DOHH2 (cell line): Measurements from ENCODE around the gene MYO1C.

Source experiments
- H3F3A ChIP-seq: fragments of 200-600 bp; sonication (generic), shearing (Covaris generic); 2 replicates; pipeline ENCODE4 v1.6.0; 2016; ENCODE audit warnings: antibody characterized with exemption, mild to moderate bottlenecking; ENCODE audit not compliant: control insufficient read depth, insufficient read depth
- H3K27ac ChIP-seq: fragments of 200-600 bp; sonication (generic); 2 replicates; pipeline ENCODE4 v1.5.1; 2014; ENCODE audit warnings: low read depth, mild to moderate bottlenecking, low read length, moderate library complexity
- H3K27me3 ChIP-seq: fragments of 200-600 bp; sonication (generic); 2 replicates; pipeline ENCODE4 v1.6.1; 2014; ENCODE audit warnings: mild to moderate bottlenecking, low read length, mixed read lengths; ENCODE audit not compliant: control insufficient read depth
- H3K36me3 ChIP-seq: fragments of 200-600 bp; sonication (generic); 2 replicates; pipeline ENCODE4 v1.6.1; 2014; ENCODE audit warnings: mild to moderate bottlenecking, low read length, moderate library complexity, mixed read lengths; ENCODE audit not compliant: control insufficient read depth
- H3K4me1 ChIP-seq: fragments of 200-600 bp; sonication (generic); 2 replicates; pipeline ENCODE4 v1.6.1; 2014; ENCODE audit warnings: mild to moderate bottlenecking, low read length, mixed read lengths; ENCODE audit not compliant: control insufficient read depth
- H3K4me2 ChIP-seq: fragments of 200-600 bp; sonication (generic); 2 replicates; pipeline ENCODE4 v1.6.0; 2014; ENCODE audit warnings: mild to moderate bottlenecking, low read length, moderate library complexity
- H3K4me3 ChIP-seq: fragments of 200-600 bp; sonication (generic); 2 replicates; pipeline ENCODE4 v1.5.1; 2014; ENCODE audit warnings: mild to moderate bottlenecking, low read length, mixed read lengths
- H3K79me2 ChIP-seq: fragments of 200-600 bp; sonication (generic); 2 replicates; pipeline ENCODE4 v1.6.1; 2014; ENCODE audit warnings: mild to moderate bottlenecking, low read length, mixed read lengths; ENCODE audit not compliant: control insufficient read depth
- H3K9me2 ChIP-seq: fragments of 200-600 bp; sonication (generic); replicated peaks from 2 replicates; pipeline ENCODE4 v1.6.1; 2014; ENCODE audit warnings: mild to moderate bottlenecking, low read length, mixed read lengths; ENCODE audit not compliant: control insufficient read depth
- H3K9me3 ChIP-seq: fragments of 200-600 bp; sonication (generic); 2 replicates; pipeline ENCODE4 v1.6.1; 2014; ENCODE audit warnings: antibody characterized with exemption, low read length, mixed read lengths; ENCODE audit not compliant: control insufficient read depth, insufficient read depth
- H4K20me1 ChIP-seq: fragments of 200-600 bp; sonication (generic); 2 replicates; pipeline ENCODE4 v1.6.0; 2014; ENCODE audit warnings: low read depth, mild to moderate bottlenecking, antibody characterized with exemption, low read length, moderate library complexity; ENCODE audit not compliant: control insufficient read depth, insufficient read depth
- CTCF ChIP-seq: fragments of 200-600 bp; sonication (generic); IDR thresholded peaks from one replicate; pipeline ENCODE4 v1.5.1; 2014; ENCODE audit warnings: antibody characterized with exemption, mild to moderate bottlenecking, low read depth, low read length; ENCODE audit not compliant: poor library complexity, severe bottlenecking
- EZH2phosphoT487 ChIP-seq: fragments of 200-600 bp; sonication (generic); IDR thresholded peaks from 2 replicates; pipeline ENCODE4 v1.6.1; 2017; ENCODE audit warnings: borderline replicate concordance, mild to moderate bottlenecking, antibody characterized with exemption, low read length, moderate library complexity, mixed read lengths

Gene MYO1C

GRCh38 chr17:1442187-1442586 lies 50.3 kb downstream of the MYO1C start:
- H3K36me3 ChIP-seq = peaks cover 26% of the 10 kb centered on the region
- H3K9me2 ChIP-seq = no peaks in the 10 kb centered on the region
- peaks cover 92% of the 10 kb centered on the region for H3K79me2 ChIP-seq

GRCh38 chr17:1440921-1441320 lies 51.6 kb downstream of the MYO1C start:
- H3K4me3 ChIP-seq = no peak overlapping the region
- 0 out of 2 replicates have a peak, but pooled peaks cover 6% of the 10 kb centered on the region for H4K20me1 ChIP-seq
- no peak for TF ChIP-seq CTCF
- no peak for TF ChIP-seq EZH2phosphoT487
- no peak overlapping the region for H3K27ac ChIP-seq
- H3K27me3 ChIP-seq = no peaks in the 10 kb centered on the region
- H3K4me1 ChIP-seq = no peaks in the 10 kb centered on the region
- H3K9me3 ChIP-seq = no peaks in the 10 kb centered on the region
- H3K9me2 ChIP-seq = no peaks in the 10 kb centered on the region
- no peak overlapping the region for H3K4me2 ChIP-seq
- H3K36me3 ChIP-seq = peaks cover 38% of the 10 kb centered on the region
- H3K79me2 ChIP-seq = peaks cover 92% of the 10 kb centered on the region
- no peaks in the 10 kb centered on the region for H3F3A ChIP-seq

More at GRCh38 chr17:1442187-1442586, 50.3 kb downstream of the MYO1C start:
- Histone ChIP-seq H3K9me3 (no peaks in the 10 kb centered on the region), H3K4me3 (no peak overlapping the region), H3K27ac (no peak overlapping the region), H3K4me1 (no peaks in the 10 kb centered on the region), H3F3A (no peaks in the 10 kb centered on the region), H3K27me3 (no peaks in the 10 kb centered on the region), H4K20me1 (0 out of 2 replicates have a peak, but pooled peaks cover 6% of the 10 kb centered on the region), H3K4me2 (no peak overlapping the region)
- TF ChIP-seq CTCF (no peak), EZH2phosphoT487 (no peak)

GRCh38 chr17:1438593-1439083 lies 53.8 kb downstream of the MYO1C start:
- no peaks in the 10 kb centered on the region for H3K4me1 ChIP-seq
- no peaks in the 10 kb centered on the region for H3K9me3 ChIP-seq
- peaks cover 50% of the 10 kb centered on the region for H3K36me3 ChIP-seq
- no peak overlapping the region for H3K4me2 ChIP-seq
- no peak overlapping the region for H3K27ac ChIP-seq
- no peaks in the 10 kb centered on the region for H4K20me1 ChIP-seq
- no peaks in the 10 kb centered on the region for H3F3A ChIP-seq
- H3K4me3 ChIP-seq = no peak overlapping the region
- H3K27me3 ChIP-seq = no peaks in the 10 kb centered on the region
- no peak for TF ChIP-seq EZH2phosphoT487
- no peak for TF ChIP-seq CTCF
- no peaks in the 10 kb centered on the region for H3K9me2 ChIP-seq
- peaks cover 94% of the 10 kb centered on the region for H3K79me2 ChIP-seq

- no peaks in the 10 kb centered on the region for H3K4me1 ChIP-seq
- H3F3A ChIP-seq = no peaks in the 10 kb centered on the region
- TF ChIP-seq CTCF = no peak
- no peak for TF ChIP-seq EZH2phosphoT487
- no peaks in the 10 kb centered on the region for H3K9me2 ChIP-seq
- no peak overlapping the region for H3K27ac ChIP-seq
- no peaks in the 10 kb centered on the region for H3K9me3 ChIP-seq
- H3K4me3 ChIP-seq = no peak overlapping the region
- peaks cover 3% of the 10 kb centered on the region; the same call in 1 of the 2 replicates for H4K20me1 ChIP-seq
- peaks cover 96% of the 10 kb centered on the region for H3K79me2 ChIP-seq
- no peaks in the 10 kb centered on the region for H3K27me3 ChIP-seq
- H3K4me2 ChIP-seq = no peak overlapping the region
- H3K36me3 ChIP-seq = peaks cover 63% of the 10 kb centered on the region
Measured at GRCh38 chr17:1435326-1435725, 57.2 kb downstream of the MYO1C start.
